ENCODE data around the gene NCKIPSD.
A peak's percentile ranks its signal among the peaks of the same experiment; 100 is the strongest.

NCKIPSD gene

GRCh38 chr3:48694610-48695392, 9.1 kb upstream of the NCKIPSD start:
- TF ChIP-seq CTCF (IDR thresholded peaks at IDR 0.05; ENCODE audit: insufficient read depth, low read depth, low read length, missing control alignments): no peak
- peak overlapping the region; percentile 33 for H3K4me3 ChIP-seq (ENCODE audit: low read length)

DNA sequence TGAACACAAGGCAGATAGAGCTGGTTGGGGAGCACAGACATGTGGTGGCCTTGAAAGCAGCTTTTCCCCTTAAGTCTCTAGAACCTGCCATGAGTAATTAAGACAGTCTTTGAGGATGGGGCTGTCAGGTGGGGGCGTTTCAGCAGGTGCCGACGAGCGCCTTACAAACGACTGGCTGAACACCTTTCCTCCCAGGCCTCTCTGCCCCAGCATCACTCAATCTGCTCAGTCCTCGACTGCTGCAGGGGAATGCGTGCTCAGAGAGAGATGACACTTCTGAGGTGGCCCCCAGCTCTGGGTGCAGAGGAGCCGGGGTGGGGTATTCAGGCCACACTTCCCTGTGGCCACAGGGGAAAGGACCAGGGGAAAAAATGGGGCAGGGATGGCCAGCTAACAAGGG, 8.1 kb upstream of the NCKIPSD start:
- peak overlapping the region; percentile 33 for H3K4me3 ChIP-seq (ENCODE audit: low read length)

More at GRCh38 chr3:48694610-48695392, 9.1 kb upstream of the NCKIPSD start:
- DNase-seq (ENCODE audit: low read depth): peak; percentile 86

GRCh38 chr3:48692551-48692950, 6.8 kb upstream of the NCKIPSD start:
- no peak overlapping the region for H3K4me3 ChIP-seq (ENCODE audit: low read length)
- peak; percentile 35 for DNase-seq (ENCODE audit: low read depth)
- TF ChIP-seq CTCF (IDR thresholded peaks at IDR 0.05; ENCODE audit: insufficient read depth, low read depth, low read length, missing control alignments): no peak

More for the DNA sequence above, 8.1 kb upstream of the NCKIPSD start:
- TF ChIP-seq CTCF (IDR thresholded peaks at IDR 0.05; ENCODE audit: insufficient read depth, low read depth, low read length, missing control alignments): no peak
- DNase-seq (ENCODE audit: low read depth): no peak

- no peak overlapping the region for H3K4me3 ChIP-seq (ENCODE audit: low read length)
- TF ChIP-seq CTCF (IDR thresholded peaks at IDR 0.05; ENCODE audit: insufficient read depth, low read depth, low read length, missing control alignments): no peak
- DNase-seq (ENCODE audit: low read depth): no peak
These were observed 5.2 kb upstream of the NCKIPSD start for GRCh38 chr3:48690846-48691458.

DNA sequence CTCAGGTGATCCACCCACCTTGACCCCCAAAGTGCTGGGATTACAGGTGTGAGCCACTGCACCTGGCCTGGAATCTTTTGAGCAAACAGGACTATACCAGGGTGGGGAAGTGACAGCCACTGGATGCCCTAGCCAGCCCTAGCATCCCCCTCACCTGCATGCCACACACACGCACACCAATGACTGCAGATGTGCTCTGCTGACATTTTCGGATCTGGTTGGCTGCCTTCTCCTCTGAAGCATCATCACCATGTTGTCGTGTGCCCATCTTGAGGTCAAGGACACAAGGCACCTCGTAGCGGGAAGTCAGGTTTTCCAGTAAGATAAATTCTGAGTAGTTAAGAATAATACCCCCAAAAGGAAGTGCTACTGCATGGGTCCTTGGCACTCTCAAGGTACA, 3.7 kb upstream of the NCKIPSD start:
- no peak for DNase-seq (ENCODE audit: low read depth)
- H3K4me3 ChIP-seq (ENCODE audit: low read length): no peak overlapping the region
- no peak for TF ChIP-seq CTCF (IDR thresholded peaks at IDR 0.05; ENCODE audit: insufficient read depth, low read depth, low read length, missing control alignments)

DNA sequence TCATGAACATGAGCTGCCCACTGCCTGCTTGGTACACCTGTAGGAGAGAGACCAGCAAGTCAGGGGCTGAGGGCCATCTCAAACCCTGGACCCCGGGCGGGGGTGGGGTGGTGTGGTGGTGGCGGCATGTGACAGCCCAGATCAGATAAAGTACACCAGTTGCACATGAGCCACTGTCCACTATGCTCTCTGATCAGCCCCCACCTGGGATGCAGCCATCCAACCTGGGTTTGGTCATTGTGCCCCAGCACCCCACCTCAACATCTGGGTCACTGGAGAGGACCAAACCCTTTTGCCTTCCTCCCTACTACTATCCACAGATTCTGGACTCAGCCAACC, 3.0 kb upstream of the NCKIPSD start:
- TF ChIP-seq CTCF (IDR thresholded peaks at IDR 0.05; ENCODE audit: insufficient read depth, low read depth, low read length, missing control alignments): no peak
- no peak for DNase-seq (ENCODE audit: low read depth)
- H3K4me3 ChIP-seq (ENCODE audit: low read length): no peak overlapping the region
